HepG2 (cell line): Measurements from ENCODE around the gene CHPF. TPM values are rescaled to one million over a fixed set of nuclear protein-coding genes. Genes with fewer than 3 reads are reported as not detected.

Source experiments
- CC2D1A ChIP-seq: sonication (generic); formaldehyde crosslinking; IDR thresholded peaks from 2 replicates; pipeline ENCODE4 v1.8.1; 2023; ENCODE audit warnings: mild to moderate bottlenecking, missing genetic modification reagents
- HOXA5 ChIP-seq: sonication (generic); formaldehyde crosslinking; IDR thresholded peaks from 2 replicates; pipeline ENCODE4 v1.4.0; 2020; ENCODE audit warnings: missing genetic modification reagents
- MAFK ChIP-seq, 2 experiments: IDR thresholded peaks in 1 of 2; conservative IDR thresholded peaks in 1 of 2; 2 replicates each; pipeline ENCODE4 v1.6.1; 2011; ENCODE audit warnings: improper control_type of control experiment in 2 of 2, low read length in 2 of 2
- NFATC3 ChIP-seq: sonication (generic); formaldehyde crosslinking; IDR thresholded peaks from 2 replicates; pipeline ENCODE4 v1.5.1; 2020; ENCODE audit warnings: mild to moderate bottlenecking, missing genetic modification reagents
- NR2F1 ChIP-seq, 2 experiments: fragments of 450-650 bp in 1 of 2; formaldehyde crosslinking in 1 of 2; IDR thresholded peaks; 2 replicates each; pipeline versions ENCODE4 v1.5.0 to v1.6.1; 2016 to 2020; ENCODE audit warnings: mild to moderate bottlenecking in 1 of 2, missing compliant biosample characterization in 1 of 2, missing genetic modification reagents in 1 of 2, moderate library complexity in 1 of 2
- REST ChIP-seq, 2 experiments: IDR thresholded peaks; 2 replicates each; pipeline ENCODE4 v1.6.1; 2011 to 2012; ENCODE audit warnings: low read length in 2 of 2, borderline replicate concordance in 1 of 2, low read depth in 1 of 2, mild to moderate bottlenecking in 1 of 2, moderate library complexity in 1 of 2
- SP4 ChIP-seq: sonication (generic); formaldehyde crosslinking; IDR thresholded peaks from 2 replicates; pipeline ENCODE4 v1.8.1; 2023; ENCODE audit warnings: mild to moderate bottlenecking, missing genetic modification reagents
- TOPORS ChIP-seq: sonication (generic); formaldehyde crosslinking; IDR thresholded peaks from 2 replicates; pipeline ENCODE4 v1.8.0; 2023; ENCODE audit warnings: mild to moderate bottlenecking, missing genetic modification reagents
- ZNF460 ChIP-seq: sonication (generic); formaldehyde crosslinking; IDR thresholded peaks from 2 replicates; pipeline ENCODE4 v1.5.1; 2020; ENCODE audit warnings: missing genetic modification reagents, mild to moderate bottlenecking, borderline replicate concordance
- ZNF784 ChIP-seq: sonication (generic); formaldehyde crosslinking; IDR thresholded peaks from 2 replicates; pipeline ENCODE4 v1.5.1; 2020; ENCODE audit warnings: missing genetic modification reagents, mild to moderate bottlenecking, borderline replicate concordance
- polyA plus RNA-seq, 8 experiments: library from polyadenylated mRNA; depleted of rRNA in 3 of 8; stranded (reverse) in 7 of 8; unstranded in 1 of 8; fragments of >200 nt; fragmentation: Illumina TruSeq in 4 of 8; extraction: Trizol in 4 of 8; gene quantifications; 2 replicates each; pipeline versions ENCODE4 v1.2.1 to v1.2.3, GENCODE V29; 2011 to 2016; ENCODE audit warnings: low read depth in 4 of 8, missing spikeins in 1 of 8, mixed read lengths in 1 of 8; ENCODE audit not compliant: insufficient read depth in 1 of 8
- total RNA-seq, 5 experiments: library from RNA; depleted of rRNA; stranded (reverse); fragments of >200 nt; fragmentation: Illumina TruSeq; extraction: Trizol; gene quantifications; 2 replicates each; pipeline ENCODE4 v1.2.3, GENCODE V29; 2016; ENCODE audit warnings: low read depth in 1 of 5

The CHPF gene
- total and polyA plus RNA-seq, 2 of the 13 experiments (the other 11 are each of a cell fraction or from before 2014, with no cell fraction given) = 79.6 to 111 TPM

GRCh38 chr2:219507581-219508443, 35.8 kb downstream of the CHPF start (continued):
- TF ChIP-seq MAFK (conservative IDR thresholded peaks at IDR 0.05 in 1 of 2, IDR thresholded peaks at IDR 0.05 in 1 of 2; ENCODE audit: low read length in 2 of 2) (no peak), SP4 (CRISPR knock-in tag) (no peak), REST (IDR thresholded peaks at IDR 0.05; ENCODE audit: borderline replicate concordance in 1 of 2, low read depth in 1 of 2, low read length in 2 of 2) (peak in 1 of 2 experiments; percentile 54; a peak in 1 of 4 replicates), HOXA5 (CRISPR knock-in tag) (no peak), ZNF460 (no peak), TOPORS (CRISPR knock-in tag) (no peak), NR2F1 (CRISPR knock-in tag; IDR thresholded peaks at IDR 0.05) (no peak), NFATC3 (no peak), CC2D1A (CRISPR knock-in tag) (no peak), ZNF784 (CRISPR knock-in tag) (no peak)
